Measurements from ENCODE around the gene SLC6A3.

- TF ChIP-seq, protein P1, sequence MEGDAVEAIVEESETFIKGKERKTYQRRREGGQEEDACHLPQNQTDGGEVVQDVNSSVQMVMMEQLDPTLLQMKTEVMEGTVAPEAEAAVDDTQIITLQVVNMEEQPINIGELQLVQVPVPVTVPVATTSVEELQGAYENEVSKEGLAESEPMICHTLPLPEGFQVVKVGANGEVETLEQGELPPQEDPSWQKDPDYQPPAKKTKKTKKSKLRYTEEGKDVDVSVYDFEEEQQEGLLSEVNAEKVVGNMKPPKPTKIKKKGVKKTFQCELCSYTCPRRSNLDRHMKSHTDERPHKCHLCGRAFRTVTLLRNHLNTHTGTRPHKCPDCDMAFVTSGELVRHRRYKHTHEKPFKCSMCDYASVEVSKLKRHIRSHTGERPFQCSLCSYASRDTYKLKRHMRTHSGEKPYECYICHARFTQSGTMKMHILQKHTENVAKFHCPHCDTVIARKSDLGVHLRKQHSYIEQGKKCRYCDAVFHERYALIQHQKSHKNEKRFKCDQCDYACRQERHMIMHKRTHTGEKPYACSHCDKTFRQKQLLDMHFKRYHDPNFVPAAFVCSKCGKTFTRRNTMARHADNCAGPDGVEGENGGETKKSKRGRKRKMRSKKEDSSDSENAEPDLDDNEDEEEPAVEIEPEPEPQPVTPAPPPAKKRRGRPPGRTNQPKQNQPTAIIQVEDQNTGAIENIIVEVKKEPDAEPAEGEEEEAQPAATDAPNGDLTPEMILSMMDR (IDR thresholded peaks at IDR 0.05; ENCODE audit: low read depth, low read length), result no peak
- no peak for TF ChIP-seq POLR2A (IDR thresholded peaks at IDR 0.05; ENCODE audit: extremely low read depth, insufficient read length)
- TF ChIP-seq, protein P2, sequence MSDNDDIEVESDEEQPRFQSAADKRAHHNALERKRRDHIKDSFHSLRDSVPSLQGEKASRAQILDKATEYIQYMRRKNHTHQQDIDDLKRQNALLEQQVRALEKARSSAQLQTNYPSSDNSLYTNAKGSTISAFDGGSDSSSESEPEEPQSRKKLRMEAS (IDR thresholded peaks at IDR 0.05; ENCODE audit: low read depth, low read length), result no peak
Observed at GRCh38 chr5:1368756-1369155, 76.5 kb downstream of the SLC6A3 start.
